HepG2 (cell line): ENCODE results near the gene ABCF1. TPM values are rescaled to one million over a fixed set of nuclear protein-coding genes. Genes with fewer than 3 reads are reported as not detected.

ENCODE experiments used
- ELF1 ChIP-seq: sonication (generic); formaldehyde crosslinking; IDR thresholded peaks from 2 replicates; pipeline ENCODE4 v1.4.0; 2020; ENCODE audit warnings: missing genetic modification reagents
- HNRNPH1 ChIP-seq: fragments of 200-400 bp; formaldehyde crosslinking; optimal IDR thresholded peaks from 2 replicates; pipeline ENCODE3; 2017; ENCODE audit warnings: mild to moderate bottlenecking, low read depth, low read length
- KDM2A ChIP-seq: sonication (generic); formaldehyde crosslinking; IDR thresholded peaks from 2 replicates; pipeline ENCODE4 v1.4.0; 2020; ENCODE audit warnings: low read depth, missing genetic modification reagents, borderline replicate concordance
- MED1 ChIP-seq: sonication (generic); formaldehyde crosslinking; IDR thresholded peaks from 2 replicates; pipeline ENCODE4 v1.4.0; 2020; ENCODE audit warnings: missing genetic modification reagents
- NFE2L2 ChIP-seq: fragments of 150-350 bp; IDR thresholded peaks from 2 replicates; pipeline ENCODE4 v1.6.1; 2014; ENCODE audit warnings: low read length
- YEATS2 ChIP-seq: sonication (generic); formaldehyde crosslinking; IDR thresholded peaks from 2 replicates; pipeline ENCODE4 v1.4.0; 2020; ENCODE audit warnings: missing genetic modification reagents, borderline replicate concordance
- ZBTB20 ChIP-seq: sonication (generic); formaldehyde crosslinking; IDR thresholded peaks from 2 replicates; pipeline ENCODE4 v1.8.1; 2023; ENCODE audit warnings: missing genetic modification reagents, low read depth, mild to moderate bottlenecking, borderline replicate concordance
- ZNF136 ChIP-seq: sonication (generic); formaldehyde crosslinking; IDR thresholded peaks from 2 replicates; pipeline ENCODE4 v1.8.1; 2022; ENCODE audit warnings: low read depth, mild to moderate bottlenecking, moderate library complexity, missing genetic modification reagents
- ZNF180 ChIP-seq: sonication (generic); formaldehyde crosslinking; IDR thresholded peaks from 2 replicates; pipeline ENCODE4 v1.4.0; 2020; ENCODE audit warnings: low read depth, missing genetic modification reagents, borderline replicate concordance
- ZNF205 ChIP-seq: IDR thresholded peaks from 2 replicates; pipeline ENCODE4 v1.6.1; 2018; ENCODE audit warnings: missing biosample characterization, missing genetic modification reagents
- ZNF552 ChIP-seq: sonication (generic); formaldehyde crosslinking; IDR thresholded peaks from 2 replicates; pipeline ENCODE4 v1.9.0; 2022; ENCODE audit warnings: missing genetic modification reagents, mild to moderate bottlenecking, borderline replicate concordance
- ZNF605 ChIP-seq: sonication (generic); formaldehyde crosslinking; IDR thresholded peaks from 2 replicates; pipeline ENCODE4 v1.8.0; 2022; ENCODE audit warnings: mild to moderate bottlenecking, missing genetic modification reagents
- ZNF703 ChIP-seq: sonication (generic); formaldehyde crosslinking; IDR thresholded peaks from 2 replicates; pipeline ENCODE4 v1.5.1; 2020; ENCODE audit warnings: missing genetic modification reagents, mild to moderate bottlenecking, moderate library complexity, borderline replicate concordance
- ZNF75D ChIP-seq: sonication (generic); formaldehyde crosslinking; IDR thresholded peaks from 2 replicates; pipeline ENCODE4 v1.8.1; 2023; ENCODE audit warnings: missing genetic modification reagents, mild to moderate bottlenecking, borderline replicate concordance
- ZNF773 ChIP-seq: sonication (generic); formaldehyde crosslinking; IDR thresholded peaks from 2 replicates; pipeline ENCODE4 v1.4.0; 2020; ENCODE audit warnings: missing genetic modification reagents, borderline replicate concordance
- ZNF775 ChIP-seq: sonication (generic); formaldehyde crosslinking; IDR thresholded peaks from 2 replicates; pipeline ENCODE4 v1.4.0; 2020; ENCODE audit warnings: missing genetic modification reagents, mild to moderate bottlenecking, moderate library complexity, borderline replicate concordance
- ZNF777 ChIP-seq: sonication (generic); formaldehyde crosslinking; IDR thresholded peaks from 2 replicates; pipeline ENCODE4 v1.4.0; 2020; ENCODE audit warnings: missing genetic modification reagents
- ZNF83 ChIP-seq: sonication (generic); formaldehyde crosslinking; IDR thresholded peaks from 2 replicates; pipeline ENCODE4 v1.4.0; 2020; ENCODE audit warnings: missing genetic modification reagents, mild to moderate bottlenecking, borderline replicate concordance
- polyA plus RNA-seq, 8 experiments: library from polyadenylated mRNA; depleted of rRNA in 3 of 8; stranded (reverse) in 7 of 8; unstranded in 1 of 8; fragments of >200 nt; fragmentation: Illumina TruSeq in 4 of 8; extraction: Trizol in 4 of 8; gene quantifications; 2 replicates each; pipeline versions ENCODE4 v1.2.1 to v1.2.3, GENCODE V29; 2011 to 2016; ENCODE audit warnings: low read depth in 4 of 8, missing spikeins in 1 of 8, mixed read lengths in 1 of 8; ENCODE audit not compliant: insufficient read depth in 1 of 8
- total RNA-seq, 5 experiments: library from RNA; depleted of rRNA; stranded (reverse); fragments of >200 nt; fragmentation: Illumina TruSeq; extraction: Trizol; gene quantifications; 2 replicates each; pipeline ENCODE4 v1.2.3, GENCODE V29; 2016; ENCODE audit warnings: low read depth in 1 of 5
- TF ChIP-seq, protein P1 (sequence below): sonication (generic); formaldehyde crosslinking; IDR thresholded peaks from 2 replicates; pipeline ENCODE4 v1.5.0; 2020; ENCODE audit warnings: missing genetic modification reagents
- TF ChIP-seq, protein P2 (sequence below): sonication (generic); formaldehyde crosslinking; IDR thresholded peaks from 2 replicates; pipeline ENCODE4 v1.4.0; 2020; ENCODE audit warnings: mild to moderate bottlenecking, missing genetic modification reagents
- TF ChIP-seq, protein P3 (sequence below): sonication (generic); formaldehyde crosslinking; IDR thresholded peaks from 2 replicates; pipeline ENCODE4 v1.4.0; 2020; ENCODE audit warnings: missing genetic modification reagents
- TF ChIP-seq, protein P4 (sequence below): sonication (generic); formaldehyde crosslinking; IDR thresholded peaks from 2 replicates; pipeline ENCODE4 v1.4.0; 2020; ENCODE audit warnings: missing genetic modification reagents

Gene ABCF1
- total and polyA plus RNA-seq, 2 of the 13 experiments (the other 11 are each of a cell fraction or from before 2014, with no cell fraction given): 25.4 to 98.9 TPM

DNA sequence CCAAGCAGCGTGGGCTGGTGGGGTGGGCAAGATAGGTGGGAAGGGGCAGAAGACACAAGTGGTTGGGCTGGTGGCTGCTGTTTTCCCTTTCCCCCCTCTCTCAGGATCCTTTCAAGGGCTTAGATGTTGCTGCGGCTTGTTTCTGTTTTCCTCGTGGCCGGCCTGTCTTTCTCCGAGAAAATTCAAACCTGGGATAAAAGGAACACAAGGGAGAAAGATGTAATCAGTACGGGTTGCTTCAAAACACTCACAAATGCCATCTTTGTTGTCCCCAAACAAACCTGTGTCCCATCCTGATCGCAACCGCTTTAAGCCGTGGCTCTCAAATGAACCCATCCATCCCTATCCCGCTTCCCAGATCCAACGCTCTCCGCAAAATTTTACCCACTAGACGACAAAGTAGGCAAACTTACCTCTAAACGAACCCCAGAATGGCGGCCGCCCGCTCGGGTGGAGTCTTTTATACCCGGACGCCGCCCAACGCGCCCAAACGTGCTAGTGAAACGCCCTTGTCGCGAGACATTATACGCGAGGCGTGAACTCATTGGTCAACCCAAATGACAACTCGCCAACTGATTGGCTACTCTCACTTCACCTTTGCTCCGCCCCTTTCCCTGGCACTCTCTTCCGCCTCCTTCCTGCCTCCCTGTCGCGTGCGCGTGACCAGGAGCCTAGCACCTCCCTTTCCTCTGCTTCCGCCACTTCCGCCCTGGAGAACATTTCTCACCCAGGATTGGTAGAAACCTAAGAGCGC, 45.7 kb downstream of the ABCF1 start, which contains the start of gene PPP1R10 (continued):
- no peak for TF ChIP-seq ZBTB20 (CRISPR knock-in tag)
- peak; percentile 97 for TF ChIP-seq HNRNPH1
- peak; percentile 80; the same call in 1 of the 2 replicates for TF ChIP-seq ZNF773 (CRISPR knock-in tag)
- TF ChIP-seq, protein P1, sequence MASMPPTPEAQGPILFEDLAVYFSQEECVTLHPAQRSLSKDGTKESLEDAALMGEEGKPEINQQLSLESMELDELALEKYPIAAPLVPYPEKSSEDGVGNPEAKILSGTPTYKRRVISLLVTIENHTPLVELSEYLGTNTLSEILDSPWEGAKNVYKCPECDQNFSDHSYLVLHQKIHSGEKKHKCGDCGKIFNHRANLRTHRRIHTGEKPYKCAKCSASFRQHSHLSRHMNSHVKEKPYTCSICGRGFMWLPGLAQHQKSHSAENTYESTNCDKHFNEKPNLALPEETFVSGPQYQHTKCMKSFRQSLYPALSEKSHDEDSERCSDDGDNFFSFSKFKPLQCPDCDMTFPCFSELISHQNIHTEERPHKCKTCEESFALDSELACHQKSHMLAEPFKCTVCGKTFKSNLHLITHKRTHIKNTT (CRISPR knock-in tag): 0 out of 2 replicates have a peak, but pooled peaks have one; percentile 69
- TF ChIP-seq, protein P2, sequence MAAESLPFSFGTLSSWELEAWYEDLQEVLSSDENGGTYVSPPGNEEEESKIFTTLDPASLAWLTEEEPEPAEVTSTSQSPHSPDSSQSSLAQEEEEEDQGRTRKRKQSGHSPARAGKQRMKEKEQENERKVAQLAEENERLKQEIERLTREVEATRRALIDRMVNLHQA (CRISPR knock-in tag): no peak
- no peak for TF ChIP-seq ZNF775 (CRISPR knock-in tag)
- TF ChIP-seq, protein P3, sequence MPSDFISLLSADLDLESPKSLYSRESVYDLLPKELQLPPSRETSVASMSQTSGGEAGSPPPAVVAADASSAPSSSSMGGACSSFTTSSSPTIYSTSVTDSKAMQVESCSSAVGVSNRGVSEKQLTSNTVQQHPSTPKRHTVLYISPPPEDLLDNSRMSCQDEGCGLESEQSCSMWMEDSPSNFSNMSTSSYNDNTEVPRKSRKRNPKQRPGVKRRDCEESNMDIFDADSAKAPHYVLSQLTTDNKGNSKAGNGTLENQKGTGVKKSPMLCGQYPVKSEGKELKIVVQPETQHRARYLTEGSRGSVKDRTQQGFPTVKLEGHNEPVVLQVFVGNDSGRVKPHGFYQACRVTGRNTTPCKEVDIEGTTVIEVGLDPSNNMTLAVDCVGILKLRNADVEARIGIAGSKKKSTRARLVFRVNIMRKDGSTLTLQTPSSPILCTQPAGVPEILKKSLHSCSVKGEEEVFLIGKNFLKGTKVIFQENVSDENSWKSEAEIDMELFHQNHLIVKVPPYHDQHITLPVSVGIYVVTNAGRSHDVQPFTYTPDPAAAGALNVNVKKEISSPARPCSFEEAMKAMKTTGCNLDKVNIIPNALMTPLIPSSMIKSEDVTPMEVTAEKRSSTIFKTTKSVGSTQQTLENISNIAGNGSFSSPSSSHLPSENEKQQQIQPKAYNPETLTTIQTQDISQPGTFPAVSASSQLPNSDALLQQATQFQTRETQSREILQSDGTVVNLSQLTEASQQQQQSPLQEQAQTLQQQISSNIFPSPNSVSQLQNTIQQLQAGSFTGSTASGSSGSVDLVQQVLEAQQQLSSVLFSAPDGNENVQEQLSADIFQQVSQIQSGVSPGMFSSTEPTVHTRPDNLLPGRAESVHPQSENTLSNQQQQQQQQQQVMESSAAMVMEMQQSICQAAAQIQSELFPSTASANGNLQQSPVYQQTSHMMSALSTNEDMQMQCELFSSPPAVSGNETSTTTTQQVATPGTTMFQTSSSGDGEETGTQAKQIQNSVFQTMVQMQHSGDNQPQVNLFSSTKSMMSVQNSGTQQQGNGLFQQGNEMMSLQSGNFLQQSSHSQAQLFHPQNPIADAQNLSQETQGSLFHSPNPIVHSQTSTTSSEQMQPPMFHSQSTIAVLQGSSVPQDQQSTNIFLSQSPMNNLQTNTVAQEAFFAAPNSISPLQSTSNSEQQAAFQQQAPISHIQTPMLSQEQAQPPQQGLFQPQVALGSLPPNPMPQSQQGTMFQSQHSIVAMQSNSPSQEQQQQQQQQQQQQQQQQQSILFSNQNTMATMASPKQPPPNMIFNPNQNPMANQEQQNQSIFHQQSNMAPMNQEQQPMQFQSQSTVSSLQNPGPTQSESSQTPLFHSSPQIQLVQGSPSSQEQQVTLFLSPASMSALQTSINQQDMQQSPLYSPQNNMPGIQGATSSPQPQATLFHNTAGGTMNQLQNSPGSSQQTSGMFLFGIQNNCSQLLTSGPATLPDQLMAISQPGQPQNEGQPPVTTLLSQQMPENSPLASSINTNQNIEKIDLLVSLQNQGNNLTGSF: peak; percentile 86; the same call in 1 of the 2 replicates
- peak; percentile 98 for TF ChIP-seq ELF1
- no peak for TF ChIP-seq ZNF75D
- no peak; the same call in 1 of the 2 replicates for TF ChIP-seq ZNF703 (CRISPR knock-in tag)
- TF ChIP-seq ZNF136 (CRISPR knock-in tag): 0 out of 2 replicates have a peak, but pooled peaks have one; percentile 42
- no peak for TF ChIP-seq ZNF552 (CRISPR knock-in tag)
- TF ChIP-seq YEATS2: peak; percentile 90; the same call in 1 of the 2 replicates
- peak; percentile 87 for TF ChIP-seq ZNF605 (CRISPR knock-in tag)
- TF ChIP-seq ZNF180: peak; percentile 89; the same call in 1 of the 2 replicates
- 0 out of 2 replicates have a peak, but pooled peaks have one; percentile 43 for TF ChIP-seq ZNF777 (CRISPR knock-in tag)
- TF ChIP-seq, protein P4, sequence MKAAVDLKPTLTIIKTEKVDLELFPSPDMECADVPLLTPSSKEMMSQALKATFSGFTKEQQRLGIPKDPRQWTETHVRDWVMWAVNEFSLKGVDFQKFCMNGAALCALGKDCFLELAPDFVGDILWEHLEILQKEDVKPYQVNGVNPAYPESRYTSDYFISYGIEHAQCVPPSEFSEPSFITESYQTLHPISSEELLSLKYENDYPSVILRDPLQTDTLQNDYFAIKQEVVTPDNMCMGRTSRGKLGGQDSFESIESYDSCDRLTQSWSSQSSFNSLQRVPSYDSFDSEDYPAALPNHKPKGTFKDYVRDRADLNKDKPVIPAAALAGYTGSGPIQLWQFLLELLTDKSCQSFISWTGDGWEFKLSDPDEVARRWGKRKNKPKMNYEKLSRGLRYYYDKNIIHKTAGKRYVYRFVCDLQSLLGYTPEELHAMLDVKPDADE (CRISPR knock-in tag): no peak
- TF ChIP-seq MED1 (CRISPR knock-in tag): peak; percentile 68; the same call in 1 of the 2 replicates
- TF ChIP-seq NFE2L2: no peak
- TF ChIP-seq KDM2A: peak; percentile 71
- peak; percentile 63; the same call in 1 of the 2 replicates for TF ChIP-seq ZNF205 (CRISPR knock-in tag)
- TF ChIP-seq ZNF83 (CRISPR knock-in tag): 0 out of 2 replicates have a peak, but pooled peaks have one; percentile 87
